Activated CD8-positive, alpha-beta T cell treated with anti-CD3 and anti-CD28 coated beads for 36 hours (primary cell): Measurements from ENCODE around the gene TFAM. TPM values are rescaled to one million over a fixed set of nuclear protein-coding genes. Genes with fewer than 3 reads are reported as not detected.

Experiments used
- ATAC-seq: fragments of 200-7000 bp; cut with Tn5 transposase; one replicate; pipeline ENCODE4 v1.10.0; 2021; ENCODE audit warnings: mild to moderate bottlenecking, moderate library complexity
- CTCF ChIA-PET: fragments of 350-600 bp; sonication (Branson Sonifier 250); formaldehyde crosslinking; loops from one replicate; lab custom pipeline; 2021; ENCODE audit warnings: antibody characterized with exemption; lab: Charles Lee
- POLR2A ChIA-PET: fragments of 350-600 bp; sonication (Branson Sonifier 250); formaldehyde crosslinking; loops from one replicate; lab custom pipeline; 2021; ENCODE audit warnings: antibody characterized with exemption; lab: Charles Lee
- DNase-seq: peaks from one replicate; pipeline ENCODE4 v3.0.0-alpha.2; 2020
- H3K27ac Mint-ChIP-seq: one replicate; pipeline ENCODE4 v1.8.0; 2021; ENCODE audit warnings: mild to moderate bottlenecking, mixed read lengths
- H3K27me3 Mint-ChIP-seq: one replicate; pipeline ENCODE4 v1.8.0; 2021; ENCODE audit warnings: mixed read lengths
- H3K36me3 Mint-ChIP-seq: one replicate; pipeline ENCODE4 v1.8.0; 2021; ENCODE audit warnings: low read depth, mixed read lengths
- H3K4me1 Mint-ChIP-seq: one replicate; pipeline ENCODE4 v1.8.0; 2021; ENCODE audit warnings: low read depth, mixed read lengths
- H3K4me3 Mint-ChIP-seq: one replicate; pipeline ENCODE4 v1.8.0; 2021; ENCODE audit warnings: mild to moderate bottlenecking, moderate library complexity, mixed read lengths
- H3K9me3 Mint-ChIP-seq: one replicate; pipeline ENCODE4 v1.8.0; 2021; ENCODE audit warnings: mixed read lengths
- CTCF ChIP-seq: fragments of 200-600 bp; IDR thresholded peaks from one replicate; pipeline ENCODE4 v1.8.0; 2022; ENCODE audit warnings: antibody characterized with exemption, mild to moderate bottlenecking
- intact Hi-C: fragments of 100-400 bp; cut with micrococcal nuclease; formaldehyde crosslinking; loops from one replicate; pipeline ENCODE4 v1.10.0; 2022
- total RNA-seq, 2 experiments: library from RNA; stranded (reverse); gene quantifications; one replicate each; pipeline ENCODE4 v1.2.3, GENCODE V29; 2021

TFAM gene
- total RNA-seq, 2 experiments from 2014 or later = 97.3 to 116 TPM

GRCh38 chr10:58440484-58440883 is 55.3 kb downstream of the TFAM start:
- Mint-ChIP-seq H3K4me3 (no peak overlapping the region), H3K9me3 (peaks cover 7% of the 10 kb centered on the region), H3K27me3 (peaks cover 4% of the 10 kb centered on the region), H3K36me3 (no peaks in the 10 kb centered on the region), H3K4me1 (peaks cover 9% of the 10 kb centered on the region), H3K27ac (no peak overlapping the region)
- intact Hi-C loops = no loop called here
- ChIA-PET CTCF (no interaction called here), POLR2A (no interaction called here)
- DNase-seq = no peak
- ATAC-seq = no peak
- TF ChIP-seq CTCF = no peak

DNA sequence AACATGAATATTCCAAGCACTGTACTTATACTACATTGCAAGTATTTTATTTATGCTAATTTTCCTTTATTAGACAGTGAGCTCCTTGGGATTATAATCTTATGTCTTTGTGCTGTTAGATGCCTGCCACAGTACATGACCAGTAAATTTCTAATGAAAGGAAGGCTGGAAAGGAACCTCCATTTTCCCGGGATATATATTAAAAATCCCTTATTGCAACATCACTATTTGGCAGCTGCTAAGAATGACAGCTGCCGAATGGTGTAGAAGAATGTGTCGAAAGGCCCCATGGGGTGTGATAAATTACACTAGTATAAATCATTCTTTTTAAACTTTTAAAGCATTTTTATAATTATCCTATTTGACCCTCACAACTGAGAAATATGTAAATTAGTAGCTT is 59.1 kb downstream of the TFAM start:
- no peak overlapping the region for H3K27ac Mint-ChIP-seq
- intact Hi-C loops = no loop called here
- ChIA-PET POLR2A (interaction anchor here (0.6 kb wide), 1 partner anchor 214 kb away, joined by 5 read pairs; no protein-coding TSS in a partner anchor), CTCF (no interaction called here)
- H3K4me1 Mint-ChIP-seq = no peaks in the 10 kb centered on the region
- H3K4me3 Mint-ChIP-seq = no peak overlapping the region
- ATAC-seq = no peak
- peaks cover 7% of the 10 kb centered on the region for H3K9me3 Mint-ChIP-seq
- no peaks in the 10 kb centered on the region for H3K36me3 Mint-ChIP-seq
- no peak for TF ChIP-seq CTCF
- peaks cover 6% of the 10 kb centered on the region for H3K27me3 Mint-ChIP-seq
- no peak for DNase-seq

GRCh38 chr10:58444876-58445275 is 59.7 kb downstream of the TFAM start:
- no peak overlapping the region for H3K4me3 Mint-ChIP-seq
- TF ChIP-seq CTCF = no peak
- intact Hi-C loops = no loop called here
- ChIA-PET POLR2A (no interaction called here), CTCF (no interaction called here)
- H3K9me3 Mint-ChIP-seq = peaks cover 7% of the 10 kb centered on the region
- H3K27ac Mint-ChIP-seq = no peak overlapping the region
- H3K27me3 Mint-ChIP-seq = peaks cover 9% of the 10 kb centered on the region
- DNase-seq = no peak
- H3K4me1 Mint-ChIP-seq = no peaks in the 10 kb centered on the region
- H3K36me3 Mint-ChIP-seq = no peaks in the 10 kb centered on the region
- no peak for ATAC-seq

DNA sequence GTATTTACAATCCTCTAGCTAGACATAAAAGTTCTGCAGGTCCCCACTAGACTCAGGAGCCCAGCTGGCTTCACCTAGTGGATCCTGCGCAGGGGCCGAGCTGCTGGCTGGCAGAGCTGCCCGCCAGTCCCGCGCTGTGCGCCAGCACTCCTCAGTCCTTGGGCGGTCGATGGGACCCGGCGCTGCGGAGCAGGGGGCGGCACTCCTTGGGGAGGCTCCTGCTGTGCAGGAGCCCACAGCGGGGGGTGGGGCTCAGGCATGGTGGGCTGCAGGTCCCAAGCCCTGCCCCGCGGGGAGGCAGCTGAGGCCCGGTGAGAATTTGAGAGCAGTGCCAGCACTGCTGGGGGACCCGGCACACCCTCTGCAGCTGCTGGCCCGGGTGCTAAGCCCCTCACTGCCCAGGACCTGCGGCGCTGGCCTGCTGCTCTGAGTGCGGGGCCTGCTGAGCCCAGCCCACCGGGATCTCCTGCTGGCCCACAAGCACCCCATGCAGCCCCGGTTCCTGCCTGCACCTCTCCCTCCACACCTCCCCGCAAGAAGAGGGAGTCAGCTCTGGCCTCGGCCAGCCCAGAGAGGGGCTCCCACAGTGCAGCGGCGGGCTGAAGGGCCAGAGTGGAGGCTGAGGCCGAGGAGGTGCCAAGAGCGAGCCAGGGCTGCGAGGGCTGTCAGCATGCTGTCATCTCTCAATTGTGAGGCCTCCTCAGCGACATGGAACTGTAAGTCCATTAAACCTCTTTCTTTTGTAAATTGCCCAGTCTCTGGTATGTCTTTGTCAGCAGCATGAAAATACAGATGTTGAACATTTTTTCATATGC is 63.1 kb downstream of the TFAM start:
- POLR2A ChIA-PET = no interaction called here
- H3K36me3 Mint-ChIP-seq = no peaks in the 10 kb centered on the region
- peaks cover 13% of the 10 kb centered on the region for H3K27me3 Mint-ChIP-seq
- no peaks in the 10 kb centered on the region for H3K4me1 Mint-ChIP-seq
- intact Hi-C loops = no loop called here
- CTCF ChIA-PET = no interaction called here
- H3K27ac Mint-ChIP-seq = no peak overlapping the region
- H3K9me3 Mint-ChIP-seq = no peaks in the 10 kb centered on the region
- DNase-seq (no peak), ATAC-seq (no peak)
- H3K4me3 Mint-ChIP-seq = no peak overlapping the region
- no peak for TF ChIP-seq CTCF

Other genes with a start within 250 kb of the TFAM start
- 10 to 100 TPM in 1 of 2 experiments, 1 to 10 TPM in 1; 9.5 to 10.3 TPM for gene IPMK, start 117.5 kb upstream of the TFAM start, total RNA-seq
- gene CISD1, start 116.2 kb upstream of the TFAM start, total RNA-seq = 10 to 100 TPM; 49.7 to 58.2 TPM
- 10 to 100 TPM; 12.1 to 12.8 TPM for gene UBE2D1, start 50.4 kb upstream of the TFAM start, total RNA-seq
- not detected for gene BICC1, start 127.5 kb downstream of the TFAM start, total RNA-seq